Liver (tissue), 9 donors: ENCODE measurements around the gene NCBP1. TPM values are rescaled to one million over a fixed set of nuclear protein-coding genes. Genes with fewer than 3 reads are reported as not detected.

ENCODE experiments used
- DNase-seq: peaks from one replicate; pipeline ENCODE4 v3.0.0-alpha.2; 2017; ENCODE audit warnings: low spot score
- H3K27ac ChIP-seq, 2 donors: one replicate each; pipeline ENCODE4 v1.7.0; 2013; ENCODE audit warnings: inconsistent platforms in 2 of 2, low read length in 2 of 2, control low read depth in 1 of 2, low read depth in 1 of 2, mild to moderate bottlenecking in 1 of 2
- H3K27me3 ChIP-seq, 4 donors: one replicate each; pipeline versions ENCODE4 v1.6.1 to v1.7.0; 2013; ENCODE audit warnings: low read length in 3 of 4, inconsistent platforms in 1 of 4, mild to moderate bottlenecking in 1 of 4, moderate library complexity in 1 of 4; ENCODE audit not compliant: control insufficient read depth in 4 of 4, insufficient read depth in 4 of 4
- H3K36me3 ChIP-seq, 4 donors: one replicate each; pipeline versions ENCODE4 v1.6.1 to v1.7.0; 2013; ENCODE audit warnings: low read length in 3 of 4, mild to moderate bottlenecking in 3 of 4, low read depth in 1 of 4, moderate library complexity in 1 of 4; ENCODE audit not compliant: control insufficient read depth in 4 of 4, insufficient read depth in 3 of 4
- H3K4me1 ChIP-seq, 4 donors: one replicate each; pipeline versions ENCODE4 v1.6.1 to v1.7.0; 2013; ENCODE audit warnings: low read length in 3 of 4, mild to moderate bottlenecking in 3 of 4, moderate library complexity in 1 of 4; ENCODE audit not compliant: control insufficient read depth in 4 of 4, insufficient read depth in 4 of 4
- H3K4me3 ChIP-seq, 3 donors: one replicate each; pipeline versions ENCODE4 v1.6.1 to v1.7.0; 2013; ENCODE audit warnings: low read length in 3 of 3, control low read depth in 1 of 3, low read depth in 1 of 3, mild to moderate bottlenecking in 1 of 3
- H3K9ac ChIP-seq, 2 donors: one replicate each; pipeline ENCODE4 v1.7.0; 2013; ENCODE audit warnings: low read length in 2 of 2, mild to moderate bottlenecking in 2 of 2, moderate library complexity in 2 of 2, control low read depth in 1 of 2, low read depth in 1 of 2
- H3K9me3 ChIP-seq, 4 donors: one replicate each; pipeline versions ENCODE4 v1.6.1 to v1.7.0; 2013; ENCODE audit warnings: low read length in 3 of 4; ENCODE audit not compliant: control insufficient read depth in 4 of 4
- EGR1 ChIP-seq, 2 donors: IDR thresholded peaks; 2 replicates each; pipeline ENCODE4 v1.6.1; 2016 to 2018; ENCODE audit warnings: antibody characterized with exemption in 2 of 2, low read depth in 2 of 2
- FOXA1 ChIP-seq: IDR thresholded peaks from 2 replicates; pipeline ENCODE4 v1.6.1; 2016; ENCODE audit warnings: antibody characterized with exemption
- FOXA2 ChIP-seq: IDR thresholded peaks from 2 replicates; pipeline ENCODE4 v1.6.1; 2016; ENCODE audit warnings: antibody characterized with exemption
- GABPA ChIP-seq, 2 donors: IDR thresholded peaks in 1 of 2; conservative IDR thresholded peaks in 1 of 2; 2 replicates each; pipeline ENCODE4 v1.6.1; 2016; ENCODE audit warnings: antibody characterized with exemption in 2 of 2, mild to moderate bottlenecking in 1 of 2, moderate library complexity in 1 of 2
- HNF4G ChIP-seq: IDR thresholded peaks from 2 replicates; pipeline ENCODE4 v1.6.1; 2016; ENCODE audit warnings: antibody characterized with exemption
- JUND ChIP-seq, 2 donors: IDR thresholded peaks; 2 replicates each; pipeline ENCODE4 v1.6.1; 2016; ENCODE audit warnings: antibody characterized with exemption in 2 of 2
- NR2F2 ChIP-seq: IDR thresholded peaks from 2 replicates; pipeline ENCODE4 v1.6.1; 2016; ENCODE audit warnings: antibody characterized with exemption
- RAD21 ChIP-seq, 2 donors: IDR thresholded peaks; 2 replicates each; pipeline ENCODE4 v1.6.1; 2016; ENCODE audit warnings: antibody characterized with exemption in 2 of 2, mild to moderate bottlenecking in 2 of 2
- RXRA ChIP-seq, 2 donors: IDR thresholded peaks; 2 replicates each; pipeline ENCODE4 v1.6.1; 2017 to 2018; ENCODE audit warnings: antibody characterized with exemption in 2 of 2, mild to moderate bottlenecking in 1 of 2
- SP1 ChIP-seq: IDR thresholded peaks from 2 replicates; pipeline ENCODE4 v1.6.1; 2018; ENCODE audit warnings: antibody characterized with exemption, mild to moderate bottlenecking
- YY1 ChIP-seq: IDR thresholded peaks from 2 replicates; pipeline ENCODE4 v1.6.1; 2016; ENCODE audit warnings: antibody characterized with exemption, mild to moderate bottlenecking
- WGBS: extraction: QIAGEN DNeasy Blood & Tissue Kit; methylation state at CpG from one replicate; pipeline ENCODE4 v1.1.7; 2013; 5-methylcytosine and 5-hydroxymethylcytosine counted together
- polyA plus RNA-seq, 2 donors: library from polyadenylated mRNA; stranded (reverse) in 1 of 2; unstranded in 1 of 2; fragments of 200-250 nt in 1 of 2; fragments of >200 nt in 1 of 2; fragmentation: Nextera tagmentation in 1 of 2; extraction: Ambion mirVana in 1 of 2; gene quantifications; one replicate each; pipeline versions ENCODE4 v1.2.1 to v1.2.3, GENCODE V29; 2013 to 2015
- total RNA-seq, 2 donors: library from RNA; depleted of rRNA; stranded (reverse); fragments of >200 nt; gene quantifications; one replicate each; pipeline ENCODE4 v1.2.3, GENCODE V29; 2014
- TF ChIP-seq, protein P1 (sequence below): IDR thresholded peaks from 2 replicates; pipeline ENCODE4 v1.6.1; 2016; ENCODE audit warnings: antibody characterized with exemption
- TF ChIP-seq, protein P2 (sequence below): fragments of 150-350 bp; IDR thresholded peaks from 2 replicates; pipeline ENCODE4 v1.5.1; 2017; ENCODE audit warnings: improper control_type of control experiment, low read depth, low read length; ENCODE audit not compliant: missing input control
- TF ChIP-seq, protein P3 (sequence below): IDR thresholded peaks from 2 replicates; pipeline ENCODE4 v1.6.1; 2016; ENCODE audit warnings: antibody characterized with exemption
- donor health status: healthy.
- donor health status: healthy.
- donor health status: healthy.
- donor health status: healthy.
- donor health status: healthy.

Gene NCBP1
- total and polyA plus RNA-seq, 4 donors: 6.6 to 16.6 (median 12.5) TPM

DNA sequence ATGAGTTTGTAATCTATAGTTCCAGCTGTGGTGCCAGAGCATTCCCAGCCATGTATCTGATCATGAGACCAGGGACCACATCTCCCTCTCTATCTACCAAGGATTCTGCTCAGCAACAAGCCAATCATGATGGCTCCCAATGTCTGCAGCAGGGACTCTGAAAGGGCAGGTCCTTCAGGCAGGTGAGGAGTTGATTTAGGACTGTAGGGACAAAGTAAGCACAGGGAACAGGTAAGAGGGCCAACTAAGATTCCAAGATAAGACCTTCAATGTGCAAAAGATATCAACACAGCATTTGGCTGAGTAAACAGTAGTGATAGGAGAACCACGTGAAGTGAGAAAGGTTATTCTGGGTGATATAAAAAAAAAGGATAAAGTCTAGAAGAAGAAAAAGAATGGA is 55.0 kb downstream of the NCBP1 start:
- 33% methylated on average over 1 of the region's 1 CpG for WGBS
- no peak overlapping the region for H3K27ac ChIP-seq
- no peak overlapping the region for H3K4me3 ChIP-seq
- H3K9ac ChIP-seq: no peak overlapping the region
- TF ChIP-seq EGR1 (IDR thresholded peaks at IDR 0.05; ENCODE audit: low read depth in 2 of 2): no peak
- TF ChIP-seq YY1: no peak
- TF ChIP-seq GABPA (IDR thresholded peaks at IDR 0.05 in 1 of 2, conservative IDR thresholded peaks at IDR 0.05 in 1 of 2): no peak
- H3K27me3 ChIP-seq: no peaks in the 10 kb centered on the region
- no peaks in the 10 kb centered on the region for H3K9me3 ChIP-seq
- DNase-seq: no peak
- peaks cover 0 to 5% (median 3%) of the 10 kb centered on the region in 4 donors for H3K4me1 ChIP-seq
- H3K36me3 ChIP-seq: peaks cover 4 to 41% (median 28%) of the 10 kb centered on the region in 4 donors

DNA sequence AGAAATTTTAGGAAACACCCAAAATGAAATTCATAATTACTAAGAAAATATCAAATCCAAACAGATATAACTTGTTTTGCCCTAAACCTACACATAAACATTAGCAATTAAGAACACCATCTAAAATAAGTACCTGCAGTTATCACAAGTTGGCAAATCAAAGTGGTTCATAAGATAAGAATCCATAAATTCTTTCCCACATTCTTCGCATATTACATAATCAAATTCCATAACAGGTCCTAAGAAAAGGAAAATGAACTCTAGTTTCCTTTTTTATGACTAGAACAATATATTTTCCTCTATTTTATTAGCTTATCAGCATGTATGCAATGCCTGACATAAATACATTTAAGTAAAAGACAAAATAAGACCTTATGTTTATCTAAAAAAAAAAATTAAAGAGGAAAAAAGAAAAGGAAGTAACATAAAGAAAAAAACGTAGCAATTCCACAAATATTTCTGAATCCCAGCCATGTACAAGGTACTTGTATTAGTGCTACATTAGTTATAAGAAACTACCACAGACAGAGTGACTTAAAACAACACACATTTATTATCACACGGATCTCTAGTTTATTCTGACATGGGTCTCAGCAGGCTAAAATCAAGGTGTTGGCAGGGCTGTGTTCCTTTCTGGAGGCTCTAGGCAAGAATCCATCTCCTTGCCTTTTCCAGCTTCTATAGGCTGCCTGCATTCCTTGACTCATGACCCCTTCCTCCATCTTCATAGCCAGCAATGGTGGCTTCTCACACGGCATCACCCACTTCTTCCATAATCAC is 56.0 kb downstream of the NCBP1 start:
- Histone ChIP-seq H3K4me3 (no peak overlapping the region), H3K4me1 (peaks cover 0 to 10% (median 7%) of the 10 kb centered on the region in 4 donors), H3K36me3 (peaks cover 4 to 32% (median 19%) of the 10 kb centered on the region in 4 donors), H3K9ac (no peak overlapping the region), H3K9me3 (no peaks in the 10 kb centered on the region), H3K27ac (no peak overlapping the region), H3K27me3 (no peaks in the 10 kb centered on the region)
- TF ChIP-seq RAD21 (IDR thresholded peaks at IDR 0.05) (no peak), FOXA1 (no peak), FOXA2 (no peak), JUND (IDR thresholded peaks at IDR 0.05) (no peak), NR2F2 (no peak), EGR1 (IDR thresholded peaks at IDR 0.05; ENCODE audit: low read depth in 2 of 2) (no peak), RXRA (IDR thresholded peaks at IDR 0.05) (no peak), HNF4G (no peak)
- TF ChIP-seq, protein P1, sequence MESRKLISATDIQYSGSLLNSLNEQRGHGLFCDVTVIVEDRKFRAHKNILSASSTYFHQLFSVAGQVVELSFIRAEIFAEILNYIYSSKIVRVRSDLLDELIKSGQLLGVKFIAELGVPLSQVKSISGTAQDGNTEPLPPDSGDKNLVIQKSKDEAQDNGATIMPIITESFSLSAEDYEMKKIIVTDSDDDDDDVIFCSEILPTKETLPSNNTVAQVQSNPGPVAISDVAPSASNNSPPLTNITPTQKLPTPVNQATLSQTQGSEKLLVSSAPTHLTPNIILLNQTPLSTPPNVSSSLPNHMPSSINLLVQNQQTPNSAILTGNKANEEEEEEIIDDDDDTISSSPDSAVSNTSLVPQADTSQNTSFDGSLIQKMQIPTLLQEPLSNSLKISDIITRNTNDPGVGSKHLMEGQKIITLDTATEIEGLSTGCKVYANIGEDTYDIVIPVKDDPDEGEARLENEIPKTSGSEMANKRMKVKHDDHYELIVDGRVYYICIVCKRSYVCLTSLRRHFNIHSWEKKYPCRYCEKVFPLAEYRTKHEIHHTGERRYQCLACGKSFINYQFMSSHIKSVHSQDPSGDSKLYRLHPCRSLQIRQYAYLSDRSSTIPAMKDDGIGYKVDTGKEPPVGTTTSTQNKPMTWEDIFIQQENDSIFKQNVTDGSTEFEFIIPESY: no peak
- TF ChIP-seq, protein P2, sequence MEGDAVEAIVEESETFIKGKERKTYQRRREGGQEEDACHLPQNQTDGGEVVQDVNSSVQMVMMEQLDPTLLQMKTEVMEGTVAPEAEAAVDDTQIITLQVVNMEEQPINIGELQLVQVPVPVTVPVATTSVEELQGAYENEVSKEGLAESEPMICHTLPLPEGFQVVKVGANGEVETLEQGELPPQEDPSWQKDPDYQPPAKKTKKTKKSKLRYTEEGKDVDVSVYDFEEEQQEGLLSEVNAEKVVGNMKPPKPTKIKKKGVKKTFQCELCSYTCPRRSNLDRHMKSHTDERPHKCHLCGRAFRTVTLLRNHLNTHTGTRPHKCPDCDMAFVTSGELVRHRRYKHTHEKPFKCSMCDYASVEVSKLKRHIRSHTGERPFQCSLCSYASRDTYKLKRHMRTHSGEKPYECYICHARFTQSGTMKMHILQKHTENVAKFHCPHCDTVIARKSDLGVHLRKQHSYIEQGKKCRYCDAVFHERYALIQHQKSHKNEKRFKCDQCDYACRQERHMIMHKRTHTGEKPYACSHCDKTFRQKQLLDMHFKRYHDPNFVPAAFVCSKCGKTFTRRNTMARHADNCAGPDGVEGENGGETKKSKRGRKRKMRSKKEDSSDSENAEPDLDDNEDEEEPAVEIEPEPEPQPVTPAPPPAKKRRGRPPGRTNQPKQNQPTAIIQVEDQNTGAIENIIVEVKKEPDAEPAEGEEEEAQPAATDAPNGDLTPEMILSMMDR: no peak
- whole genome bisulfite sequencing: 77% methylated on average over 4 of the region's 4 CpGs
- DNase-seq: no peak

DNA sequence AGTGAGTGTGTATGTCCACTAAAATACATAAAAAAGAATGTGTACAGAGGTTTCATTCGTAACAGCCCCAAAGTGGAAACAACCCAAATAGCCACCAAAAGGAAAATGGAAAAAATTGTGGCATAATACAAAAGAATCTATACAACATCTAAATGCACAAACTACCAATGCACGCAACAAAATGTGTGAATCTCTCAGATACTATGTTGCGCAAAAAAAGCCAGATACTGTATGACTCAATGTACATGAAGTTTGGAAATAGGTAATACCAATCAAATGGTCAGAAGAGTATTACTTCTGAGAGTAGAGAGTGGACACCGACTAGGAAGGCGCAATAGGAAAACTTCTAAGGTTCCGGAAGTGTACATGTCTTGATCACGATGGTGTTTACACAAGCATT is 61.1 kb downstream of the NCBP1 start:
- WGBS: 96% methylated on average over 7 of the region's 7 CpGs
- Histone ChIP-seq H3K27me3 (no peaks in the 10 kb centered on the region), H3K27ac (no peak overlapping the region), H3K9ac (no peak overlapping the region), H3K4me1 (peaks cover 5 to 29% (median 28%) of the 10 kb centered on the region in 4 donors), H3K9me3 (no peaks in the 10 kb centered on the region), H3K4me3 (no peak overlapping the region), H3K36me3 (peaks cover 3 to 7% (median 6%) of the 10 kb centered on the region in 4 donors)
- no peak for TF ChIP-seq JUND (IDR thresholded peaks at IDR 0.05)
- TF ChIP-seq, protein P3, sequence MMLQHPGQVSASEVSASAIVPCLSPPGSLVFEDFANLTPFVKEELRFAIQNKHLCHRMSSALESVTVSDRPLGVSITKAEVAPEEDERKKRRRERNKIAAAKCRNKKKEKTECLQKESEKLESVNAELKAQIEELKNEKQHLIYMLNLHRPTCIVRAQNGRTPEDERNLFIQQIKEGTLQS: no peak
- TF ChIP-seq FOXA1: no peak
- no peak for TF ChIP-seq GABPA (IDR thresholded peaks at IDR 0.05 in 1 of 2, conservative IDR thresholded peaks at IDR 0.05 in 1 of 2)
- TF ChIP-seq FOXA2: no peak
- TF ChIP-seq SP1: no peak
- no peak for TF ChIP-seq EGR1 (IDR thresholded peaks at IDR 0.05; ENCODE audit: low read depth in 2 of 2)
- DNase-seq: no peak
